Uterus (tissue), 4 donors: ENCODE data around the gene USP47. TPM values are rescaled to one million over a fixed set of nuclear protein-coding genes. Genes with fewer than 3 reads are reported as not detected.

Source experiments
- DNase-seq, 2 donors: peaks; one replicate each; pipeline ENCODE4 v3.0.0-alpha.2; 2019 to 2020
- H3K27ac ChIP-seq, 2 donors: fragments of 200-600 bp; sonication (generic); 1 replicate in 1 of 2; 2 replicates in 1 of 2; pipeline ENCODE4 v1.5.1; 2016 to 2018
- H3K27me3 ChIP-seq, 2 donors: fragments of 200-600 bp; sonication (generic); one replicate each; pipeline ENCODE4 v1.5.1; 2018 to 2019; ENCODE audit warnings: control low read depth in 1 of 2
- H3K36me3 ChIP-seq, 2 donors: fragments of 200-600 bp; sonication (generic); one replicate each; pipeline ENCODE4 v1.5.1; 2019; ENCODE audit warnings: control low read depth in 1 of 2
- H3K4me1 ChIP-seq, 2 donors: fragments of 200-600 bp; sonication (generic); one replicate each; pipeline ENCODE4 v1.5.1; 2018 to 2019; ENCODE audit warnings: control low read depth in 1 of 2
- H3K4me3 ChIP-seq, 2 donors: fragments of 200-600 bp; sonication (generic); 1 replicate in 1 of 2; 2 replicates in 1 of 2; pipeline ENCODE4 v1.5.1; 2018 to 2019; ENCODE audit warnings: mild to moderate bottlenecking in 1 of 2
- H3K9me3 ChIP-seq, 2 donors: fragments of 200-600 bp; sonication (generic); one replicate each; pipeline ENCODE4 v1.5.1; 2019; ENCODE audit warnings: control low read depth in 1 of 2
- POLR2A ChIP-seq, 2 donors: fragments of 450-650 bp; IDR thresholded peaks; one replicate each; pipeline ENCODE4 v1.6.1; 2016; ENCODE audit warnings: antibody characterized with exemption in 2 of 2, mild to moderate bottlenecking in 1 of 2, moderate library complexity in 1 of 2
- intact Hi-C: fragments of 100-400 bp; cut with DNase I; formaldehyde crosslinking; loops from one replicate; pipeline ENCODE4 v1.15.1; 2023; ENCODE audit warnings: low total_unique reads
- total RNA-seq, 4 donors: library from RNA; depleted of rRNA in 3 of 4; stranded (reverse); fragments of >200 nt in 3 of 4; gene quantifications; one replicate each; pipeline versions ENCODE4 v1.1.0 to v1.2.4, GENCODE V29; 2014 to 2023
- TF ChIP-seq, protein P1 (sequence below), 4 experiments: fragments of 200-600 bp in 2 of 4; fragments of 450-650 bp in 2 of 4; sonication (generic) in 2 of 4; IDR thresholded peaks; one replicate each; pipeline ENCODE4 v1.5.1; 2016 to 2019; ENCODE audit warnings: antibody characterized with exemption in 4 of 4, mild to moderate bottlenecking in 2 of 4, moderate library complexity in 1 of 4
- donor health status: DM: yes; HTN: yes; CAD: no.

The USP47 gene
- total RNA-seq, 4 donors from 2014 or later: 83.4 to 247 (median 146) TPM

DNA sequence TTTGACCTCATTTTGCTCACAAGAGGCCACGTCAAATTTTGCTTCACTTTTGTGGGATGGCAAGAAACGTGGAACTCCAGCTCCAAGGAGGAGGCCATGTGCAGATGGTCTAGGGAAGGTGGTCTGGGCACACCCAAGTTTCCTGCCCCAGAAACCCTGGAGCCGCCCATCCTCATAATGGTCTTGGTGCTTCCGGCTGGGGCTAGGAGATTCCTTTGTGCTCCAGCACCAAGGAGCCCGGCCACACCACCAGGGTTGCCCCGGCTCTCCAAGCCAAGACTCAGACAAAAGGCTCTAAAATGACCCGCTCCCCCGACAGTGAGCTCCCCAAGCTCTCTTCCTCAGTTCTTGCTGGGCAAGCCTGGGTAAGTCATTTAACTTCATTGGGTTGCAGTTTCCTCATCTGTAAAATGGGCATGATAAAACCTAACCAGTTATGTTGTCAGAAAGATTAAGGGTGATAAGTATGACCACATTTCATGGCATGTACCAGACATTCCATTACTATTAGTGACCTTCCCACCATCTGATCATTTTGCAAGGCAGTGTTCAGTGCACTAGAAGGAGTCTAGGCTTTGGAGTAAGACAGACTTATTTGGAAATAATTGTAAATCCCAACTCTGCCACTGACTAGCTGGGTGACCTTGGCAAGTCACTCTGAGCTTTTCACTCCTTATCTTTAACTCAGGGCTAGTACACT lies 143.4 kb downstream of the USP47 start:
- DNase-seq: no peak
- Histone ChIP-seq H3K9me3 (no peaks in the 10 kb centered on the region), H3K27ac (no peak overlapping the region), H3K27me3 (no peaks in the 10 kb centered on the region), H3K4me3 (no peak overlapping the region), H3K4me1 (no peaks in the 10 kb centered on the region), H3K36me3 (no peaks in the 10 kb centered on the region)
- intact Hi-C loops: no loop called here
- no peak for TF ChIP-seq POLR2A (IDR thresholded peaks at IDR 0.05)
- TF ChIP-seq, protein P1, sequence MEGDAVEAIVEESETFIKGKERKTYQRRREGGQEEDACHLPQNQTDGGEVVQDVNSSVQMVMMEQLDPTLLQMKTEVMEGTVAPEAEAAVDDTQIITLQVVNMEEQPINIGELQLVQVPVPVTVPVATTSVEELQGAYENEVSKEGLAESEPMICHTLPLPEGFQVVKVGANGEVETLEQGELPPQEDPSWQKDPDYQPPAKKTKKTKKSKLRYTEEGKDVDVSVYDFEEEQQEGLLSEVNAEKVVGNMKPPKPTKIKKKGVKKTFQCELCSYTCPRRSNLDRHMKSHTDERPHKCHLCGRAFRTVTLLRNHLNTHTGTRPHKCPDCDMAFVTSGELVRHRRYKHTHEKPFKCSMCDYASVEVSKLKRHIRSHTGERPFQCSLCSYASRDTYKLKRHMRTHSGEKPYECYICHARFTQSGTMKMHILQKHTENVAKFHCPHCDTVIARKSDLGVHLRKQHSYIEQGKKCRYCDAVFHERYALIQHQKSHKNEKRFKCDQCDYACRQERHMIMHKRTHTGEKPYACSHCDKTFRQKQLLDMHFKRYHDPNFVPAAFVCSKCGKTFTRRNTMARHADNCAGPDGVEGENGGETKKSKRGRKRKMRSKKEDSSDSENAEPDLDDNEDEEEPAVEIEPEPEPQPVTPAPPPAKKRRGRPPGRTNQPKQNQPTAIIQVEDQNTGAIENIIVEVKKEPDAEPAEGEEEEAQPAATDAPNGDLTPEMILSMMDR (IDR thresholded peaks at IDR 0.05): no peak

- H3K9me3 ChIP-seq: no peaks in the 10 kb centered on the region
- no peaks in the 10 kb centered on the region for H3K36me3 ChIP-seq
- no peak overlapping the region for H3K27ac ChIP-seq
- intact Hi-C loops: no loop called here
- no peak for DNase-seq
- no peak overlapping the region for H3K4me3 ChIP-seq
- TF ChIP-seq, protein P1 (IDR thresholded peaks at IDR 0.05): no peak
- no peak for TF ChIP-seq POLR2A (IDR thresholded peaks at IDR 0.05)
- no peaks in the 10 kb centered on the region for H3K27me3 ChIP-seq
- H3K4me1 ChIP-seq: no peaks in the 10 kb centered on the region
Observed at GRCh38 chr11:11985954-11986949, 144.5 kb downstream of the USP47 start.

DNA sequence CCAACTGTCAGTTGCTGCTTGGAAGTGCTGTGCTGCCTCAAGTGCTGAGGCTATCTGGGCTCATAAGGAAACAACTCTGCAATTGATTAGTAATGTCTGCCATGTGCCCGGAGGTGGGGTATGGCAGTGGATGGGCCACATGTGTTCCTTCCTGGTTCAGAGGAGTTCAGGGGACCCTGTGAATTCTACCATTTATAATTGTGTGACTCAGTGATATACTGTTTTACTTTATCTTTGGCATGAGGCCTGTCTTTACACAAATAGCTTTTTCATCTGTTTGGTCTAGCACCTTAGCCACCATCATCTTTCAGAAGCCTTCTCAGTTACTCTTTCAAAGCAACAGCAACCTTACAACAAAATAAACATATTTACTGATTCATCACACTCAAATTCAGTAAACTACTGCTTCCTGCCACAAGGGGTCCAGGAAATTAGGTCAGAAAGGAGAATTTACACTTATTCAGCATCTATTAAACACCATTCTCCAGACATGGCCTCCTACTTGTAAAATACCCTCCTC lies 145.8 kb downstream of the USP47 start:
- Histone ChIP-seq H3K4me3 (no peak overlapping the region), H3K27ac (no peak overlapping the region), H3K36me3 (no peaks in the 10 kb centered on the region), H3K9me3 (no peaks in the 10 kb centered on the region), H3K27me3 (no peaks in the 10 kb centered on the region), H3K4me1 (no peaks in the 10 kb centered on the region)
- TF ChIP-seq, protein P1 (IDR thresholded peaks at IDR 0.05): peak in 1 of 4 experiments; percentile 7
- no peak for TF ChIP-seq POLR2A (IDR thresholded peaks at IDR 0.05)
- no peak for DNase-seq
- intact Hi-C loops: no loop called here

DNA sequence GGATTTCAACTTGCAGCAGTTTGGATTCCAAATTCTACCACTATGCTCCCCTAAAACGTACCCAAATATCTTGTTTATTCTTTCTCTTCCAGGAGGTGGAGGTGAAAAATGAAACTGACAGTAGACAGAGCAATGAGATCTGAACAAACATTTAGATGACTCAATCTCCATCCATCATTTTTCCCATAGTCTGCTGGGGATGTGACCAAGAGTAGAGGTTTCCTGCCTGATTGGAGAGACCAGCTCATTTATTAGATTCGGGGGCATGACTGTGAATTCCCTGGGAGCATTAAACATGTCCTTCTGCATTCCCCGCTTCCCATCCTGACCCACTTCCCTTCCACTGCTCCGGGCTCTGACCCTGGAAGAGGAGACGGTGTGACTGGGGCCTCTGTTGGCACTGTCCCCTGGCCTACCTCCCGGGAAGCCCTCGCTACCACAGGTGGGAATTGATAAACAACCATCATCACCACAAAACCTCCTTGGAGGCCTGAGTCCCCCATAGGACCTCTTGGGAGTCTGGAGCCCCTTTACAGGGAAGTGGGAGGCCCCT lies 146.4 kb downstream of the USP47 start:
- no peak overlapping the region for H3K4me3 ChIP-seq
- H3K36me3 ChIP-seq: no peaks in the 10 kb centered on the region
- H3K27me3 ChIP-seq: no peaks in the 10 kb centered on the region
- H3K4me1 ChIP-seq: no peaks in the 10 kb centered on the region
- H3K27ac ChIP-seq: no peak overlapping the region
- H3K9me3 ChIP-seq: no peaks in the 10 kb centered on the region
- DNase-seq: no peak
- intact Hi-C loops: no loop called here
- TF ChIP-seq POLR2A (IDR thresholded peaks at IDR 0.05): no peak
- TF ChIP-seq, protein P1 (IDR thresholded peaks at IDR 0.05): no peak
